Measurements from ENCODE around the gene TNRC6B.

The TNRC6B gene

DNA sequence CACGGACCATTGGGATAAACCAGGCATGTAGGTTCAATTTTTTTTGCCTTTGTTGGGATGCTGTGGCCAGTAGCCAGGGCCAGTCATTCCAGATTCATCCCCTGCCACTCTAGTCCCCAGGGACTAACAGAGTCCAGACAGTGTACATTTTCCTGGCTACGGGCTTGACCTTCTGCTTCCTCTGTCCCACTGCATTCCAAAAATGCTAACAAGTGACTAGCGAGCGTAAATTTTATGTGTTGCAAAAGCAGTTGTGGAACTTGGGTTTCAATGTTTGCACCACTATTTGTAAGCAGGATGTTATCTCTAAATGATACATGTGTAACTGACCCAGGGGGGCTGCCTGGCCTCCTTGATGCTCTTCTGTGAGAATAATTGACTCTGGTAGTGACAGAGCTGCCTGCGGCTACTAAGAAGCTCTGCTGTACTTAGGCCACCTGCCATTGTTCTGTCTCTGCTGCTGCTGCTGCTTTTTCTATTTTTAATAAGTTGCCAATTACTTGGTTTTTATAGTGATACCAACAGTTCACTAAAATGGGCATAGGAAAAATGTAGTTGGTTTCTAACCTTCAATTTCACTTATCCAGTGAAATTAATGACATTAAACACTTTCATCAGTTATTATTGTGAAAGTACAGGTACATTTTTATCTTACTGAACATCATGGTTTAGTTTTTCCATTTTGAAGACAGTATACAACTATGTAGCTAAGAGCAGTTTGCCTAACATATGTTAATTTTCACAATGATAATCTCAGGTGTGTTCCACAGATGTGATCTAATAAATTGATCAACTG is 26.8 kb downstream of the TNRC6B start:
- Mint-ChIP-seq H3K4me1 (peaks cover 49% of the 10 kb centered on the region), H3K36me3 (ENCODE audit: insufficient read depth) (peaks cover 3% of the 10 kb centered on the region), H3K27me3 (no peaks in the 10 kb centered on the region), H3K4me3 (no peak overlapping the region), H3K27ac (ENCODE audit: low read depth) (peak overlapping the region; percentile 82), H3K9me3 (no peaks in the 10 kb centered on the region)
- ATAC-seq (replicated peaks; ENCODE audit: extremely low read depth, poor library complexity, severe bottlenecking) (no peak), DNase-seq (ENCODE audit: low spot score in 2 of 2) (no peak)

GRCh38 chr22:40206561-40206960 is 28.8 kb downstream of the TNRC6B start:
- Mint-ChIP-seq H3K4me3 (no peak overlapping the region), H3K27ac (ENCODE audit: low read depth) (peak overlapping the region; percentile 51), H3K9me3 (no peaks in the 10 kb centered on the region), H3K27me3 (no peaks in the 10 kb centered on the region), H3K36me3 (ENCODE audit: insufficient read depth) (peaks cover 5% of the 10 kb centered on the region), H3K4me1 (peaks cover 57% of the 10 kb centered on the region)
- no peak for DNase-seq (ENCODE audit: low spot score in 2 of 2)
- no peak for ATAC-seq (replicated peaks; ENCODE audit: extremely low read depth, poor library complexity, severe bottlenecking)

GRCh38 chr22:40210818-40211217 is 33.1 kb downstream of the TNRC6B start:
- H3K27me3 Mint-ChIP-seq, result no peaks in the 10 kb centered on the region
- H3K4me3 Mint-ChIP-seq, result no peak overlapping the region
- no peaks in the 10 kb centered on the region for H3K9me3 Mint-ChIP-seq
- no peak for DNase-seq (ENCODE audit: low spot score in 2 of 2)
- peak overlapping the region; percentile 75 for H3K27ac Mint-ChIP-seq (ENCODE audit: low read depth)
- H3K4me1 Mint-ChIP-seq, result peaks cover 75% of the 10 kb centered on the region
- peak; percentile 71 for ATAC-seq (replicated peaks; ENCODE audit: extremely low read depth, poor library complexity, severe bottlenecking)
- H3K36me3 Mint-ChIP-seq (ENCODE audit: insufficient read depth), result peaks cover 7% of the 10 kb centered on the region

GRCh38 chr22:40211476-40212054 is 33.8 kb downstream of the TNRC6B start:
- ATAC-seq (replicated peaks; ENCODE audit: extremely low read depth, poor library complexity, severe bottlenecking) (no peak), DNase-seq (ENCODE audit: low spot score in 2 of 2) (no peak)
- Mint-ChIP-seq H3K4me3 (no peak overlapping the region), H3K27ac (ENCODE audit: low read depth) (peak overlapping the region; percentile 75), H3K27me3 (no peaks in the 10 kb centered on the region), H3K4me1 (peaks cover 78% of the 10 kb centered on the region), H3K9me3 (no peaks in the 10 kb centered on the region), H3K36me3 (ENCODE audit: insufficient read depth) (peaks cover 4% of the 10 kb centered on the region)

DNA sequence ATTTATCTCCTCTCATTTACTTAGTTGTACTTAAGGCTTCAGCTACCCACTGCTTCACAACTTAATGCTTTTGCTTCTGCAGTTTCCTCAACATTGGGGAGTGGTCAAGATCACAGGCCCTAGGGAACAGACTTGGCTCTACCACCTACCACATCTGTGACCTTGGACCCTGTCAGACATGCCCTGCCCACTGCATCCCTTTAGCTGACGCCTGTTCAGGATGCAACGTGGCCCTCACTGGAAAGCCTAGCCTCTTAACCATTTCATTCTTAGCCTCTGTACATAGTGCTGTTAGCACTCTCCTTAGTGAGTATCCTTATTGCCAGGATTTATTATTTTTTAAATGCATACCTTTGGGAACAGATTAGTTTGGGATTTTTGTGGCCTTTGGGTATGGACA is 34.4 kb downstream of the TNRC6B start:
- no peak for DNase-seq (ENCODE audit: low spot score in 2 of 2)
- peaks cover 4% of the 10 kb centered on the region for H3K36me3 Mint-ChIP-seq (ENCODE audit: insufficient read depth)
- peak overlapping the region; percentile 75 for H3K27ac Mint-ChIP-seq (ENCODE audit: low read depth)
- H3K4me3 Mint-ChIP-seq, result no peak overlapping the region
- H3K9me3 Mint-ChIP-seq, result no peaks in the 10 kb centered on the region
- no peaks in the 10 kb centered on the region for H3K27me3 Mint-ChIP-seq
- peaks cover 82% of the 10 kb centered on the region for H3K4me1 Mint-ChIP-seq
- ATAC-seq (replicated peaks; ENCODE audit: extremely low read depth, poor library complexity, severe bottlenecking), result no peak

DNA sequence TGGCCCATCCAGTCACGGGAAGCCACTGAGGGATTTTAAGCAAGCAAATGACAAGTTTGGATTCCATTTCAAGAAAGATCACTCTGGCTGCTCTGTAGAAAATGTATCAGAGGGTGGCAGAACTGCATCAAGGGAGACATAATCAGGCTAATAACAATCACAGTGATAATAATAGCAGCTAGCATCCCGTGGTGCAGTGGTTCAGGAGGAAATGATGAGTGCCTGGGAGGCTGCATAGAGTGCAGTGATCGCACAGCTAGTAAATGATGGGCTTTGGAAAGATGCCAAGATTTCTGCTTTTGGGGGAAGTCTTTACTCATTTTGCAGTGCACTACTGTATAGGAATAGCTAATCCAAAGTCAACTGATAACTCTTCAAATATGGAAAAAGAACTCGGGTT is 35.8 kb downstream of the TNRC6B start:
- no peak for ATAC-seq (replicated peaks; ENCODE audit: extremely low read depth, poor library complexity, severe bottlenecking)
- no peak for DNase-seq (ENCODE audit: low spot score in 2 of 2)
- H3K4me3 Mint-ChIP-seq, result no peak overlapping the region
- H3K9me3 Mint-ChIP-seq, result no peaks in the 10 kb centered on the region
- peak overlapping the region; percentile 83 for H3K27ac Mint-ChIP-seq (ENCODE audit: low read depth)
- H3K36me3 Mint-ChIP-seq (ENCODE audit: insufficient read depth), result peaks cover 4% of the 10 kb centered on the region
- H3K4me1 Mint-ChIP-seq, result peaks cover 84% of the 10 kb centered on the region
- H3K27me3 Mint-ChIP-seq, result no peaks in the 10 kb centered on the region

GRCh38 chr22:40215266-40215665 is 37.5 kb downstream of the TNRC6B start:
- DNase-seq (ENCODE audit: low spot score in 2 of 2) (no peak), ATAC-seq (replicated peaks; ENCODE audit: extremely low read depth, poor library complexity, severe bottlenecking) (no peak)
- Mint-ChIP-seq H3K36me3 (ENCODE audit: insufficient read depth) (peaks cover 9% of the 10 kb centered on the region), H3K27me3 (no peaks in the 10 kb centered on the region), H3K27ac (ENCODE audit: low read depth) (peak overlapping the region; percentile 94), H3K4me1 (peaks cover 94% of the 10 kb centered on the region), H3K9me3 (no peaks in the 10 kb centered on the region), H3K4me3 (peak overlapping the region; percentile 72)

GRCh38 chr22:40216041-40216756 is 38.5 kb downstream of the TNRC6B start:
- Mint-ChIP-seq H3K36me3 (ENCODE audit: insufficient read depth) (peaks cover 9% of the 10 kb centered on the region), H3K4me3 (peak overlapping the region; percentile 72), H3K4me1 (peaks cover 86% of the 10 kb centered on the region), H3K27me3 (no peaks in the 10 kb centered on the region), H3K9me3 (no peaks in the 10 kb centered on the region), H3K27ac (ENCODE audit: low read depth) (peak overlapping the region; percentile 94)
- peak; percentile 19 to 42 for DNase-seq (ENCODE audit: low spot score in 2 of 2)
- peak; percentile 65 for ATAC-seq (replicated peaks; ENCODE audit: extremely low read depth, poor library complexity, severe bottlenecking)

- ATAC-seq (replicated peaks; ENCODE audit: extremely low read depth, poor library complexity, severe bottlenecking) (peak; percentile 16), DNase-seq (ENCODE audit: low spot score in 2 of 2) (no peak)
- no peaks in the 10 kb centered on the region for H3K9me3 Mint-ChIP-seq
- H3K4me3 Mint-ChIP-seq, result no peak overlapping the region
- peak overlapping the region; percentile 85 for H3K27ac Mint-ChIP-seq (ENCODE audit: low read depth)
- H3K36me3 Mint-ChIP-seq (ENCODE audit: insufficient read depth), result peaks cover 9% of the 10 kb centered on the region
- H3K4me1 Mint-ChIP-seq, result peaks cover 79% of the 10 kb centered on the region
- H3K27me3 Mint-ChIP-seq, result no peaks in the 10 kb centered on the region
Observed at GRCh38 chr22:40218152-40218551, 40.4 kb downstream of the TNRC6B start.

DNA sequence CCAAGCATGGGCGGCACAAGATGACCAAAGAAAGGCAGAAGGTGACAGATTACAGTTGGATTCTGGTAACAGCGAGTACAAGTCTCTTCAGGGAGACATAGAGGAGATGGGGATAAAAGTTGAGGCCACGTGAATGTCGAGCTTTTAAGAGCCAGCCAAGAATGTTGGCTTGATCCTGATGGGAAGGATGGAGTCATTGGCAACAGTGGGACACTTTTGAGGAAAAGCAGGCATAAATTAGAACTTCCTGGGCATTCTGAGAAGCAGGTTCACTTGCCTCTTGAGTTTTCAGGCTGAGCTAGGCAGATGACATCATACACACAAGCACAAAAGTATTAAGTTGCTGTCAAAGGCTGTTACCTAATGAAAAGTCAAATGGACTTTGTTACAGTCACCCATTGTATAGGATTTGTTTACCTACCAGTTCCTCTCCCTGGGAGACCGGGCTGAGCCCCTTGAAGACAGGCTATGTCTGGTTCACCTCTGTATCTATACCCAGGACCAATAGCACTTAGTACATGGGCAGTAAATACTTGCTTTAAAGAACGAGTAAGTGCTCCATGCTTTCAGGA is 41.1 kb downstream of the TNRC6B start:
- peaks cover 78% of the 10 kb centered on the region for H3K4me1 Mint-ChIP-seq
- peak overlapping the region; percentile 85 for H3K27ac Mint-ChIP-seq (ENCODE audit: low read depth)
- DNase-seq (ENCODE audit: low spot score in 2 of 2) (no peak), ATAC-seq (replicated peaks; ENCODE audit: extremely low read depth, poor library complexity, severe bottlenecking) (no peak)
- no peaks in the 10 kb centered on the region for H3K27me3 Mint-ChIP-seq
- H3K4me3 Mint-ChIP-seq, result no peak overlapping the region
- peaks cover 7% of the 10 kb centered on the region for H3K36me3 Mint-ChIP-seq (ENCODE audit: insufficient read depth)
- no peaks in the 10 kb centered on the region for H3K9me3 Mint-ChIP-seq

- H3K27ac Mint-ChIP-seq (ENCODE audit: low read depth), result no peak overlapping the region
- peaks cover 75% of the 10 kb centered on the region for H3K4me1 Mint-ChIP-seq
Observed at GRCh38 chr22:40220316-40221054, 42.8 kb downstream of the TNRC6B start.

DNA sequence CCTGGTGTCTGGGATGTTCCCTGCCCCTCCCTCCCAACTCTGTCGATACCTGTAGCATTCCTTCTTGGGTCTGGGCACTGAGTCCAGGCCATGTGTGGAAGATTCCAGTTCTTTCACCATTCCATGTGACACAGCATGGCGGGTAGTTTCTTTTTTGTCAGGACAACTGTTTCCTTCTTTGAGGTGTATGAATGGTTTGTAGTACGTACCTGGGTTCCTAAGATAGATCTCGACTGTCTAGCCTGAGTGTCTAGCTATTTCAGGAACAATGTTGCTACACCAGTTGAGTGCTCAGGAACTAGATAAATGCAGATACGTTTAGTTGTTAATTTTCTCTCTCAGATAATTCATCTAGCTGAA is 43.3 kb downstream of the TNRC6B start:
- ATAC-seq (replicated peaks; ENCODE audit: extremely low read depth, poor library complexity, severe bottlenecking), result no peak
- DNase-seq (ENCODE audit: low spot score in 2 of 2), result no peak
- no peaks in the 10 kb centered on the region for H3K27me3 Mint-ChIP-seq
- no peaks in the 10 kb centered on the region for H3K9me3 Mint-ChIP-seq
- no peak overlapping the region for H3K4me3 Mint-ChIP-seq
- peaks cover 75% of the 10 kb centered on the region for H3K4me1 Mint-ChIP-seq
- peaks cover 9% of the 10 kb centered on the region for H3K36me3 Mint-ChIP-seq (ENCODE audit: insufficient read depth)
- H3K27ac Mint-ChIP-seq (ENCODE audit: low read depth), result no peak overlapping the region

More at GRCh38 chr22:40220316-40221054, 42.8 kb downstream of the TNRC6B start:
- Mint-ChIP-seq H3K27me3 (no peaks in the 10 kb centered on the region), H3K4me3 (no peak overlapping the region), H3K36me3 (ENCODE audit: insufficient read depth) (peaks cover 9% of the 10 kb centered on the region), H3K9me3 (no peaks in the 10 kb centered on the region)
- ATAC-seq (replicated peaks; ENCODE audit: extremely low read depth, poor library complexity, severe bottlenecking) (no peak), DNase-seq (ENCODE audit: low spot score in 2 of 2) (no peak)
